Stromal cell of bone marrow (primary cell): Measurements from ENCODE around the gene CLIP3.
"Not testable (repeated sequence)": the region's sequence is repeated elsewhere in the genome, so short reads cannot be mapped to it uniquely, and the experiment has no call there.

Experiments used
- DNase-seq: peaks from one replicate; pipeline ENCODE4 v3.0.0-alpha.2; 2012; ENCODE audit warnings: low read depth

CLIP3 gene

DNA sequence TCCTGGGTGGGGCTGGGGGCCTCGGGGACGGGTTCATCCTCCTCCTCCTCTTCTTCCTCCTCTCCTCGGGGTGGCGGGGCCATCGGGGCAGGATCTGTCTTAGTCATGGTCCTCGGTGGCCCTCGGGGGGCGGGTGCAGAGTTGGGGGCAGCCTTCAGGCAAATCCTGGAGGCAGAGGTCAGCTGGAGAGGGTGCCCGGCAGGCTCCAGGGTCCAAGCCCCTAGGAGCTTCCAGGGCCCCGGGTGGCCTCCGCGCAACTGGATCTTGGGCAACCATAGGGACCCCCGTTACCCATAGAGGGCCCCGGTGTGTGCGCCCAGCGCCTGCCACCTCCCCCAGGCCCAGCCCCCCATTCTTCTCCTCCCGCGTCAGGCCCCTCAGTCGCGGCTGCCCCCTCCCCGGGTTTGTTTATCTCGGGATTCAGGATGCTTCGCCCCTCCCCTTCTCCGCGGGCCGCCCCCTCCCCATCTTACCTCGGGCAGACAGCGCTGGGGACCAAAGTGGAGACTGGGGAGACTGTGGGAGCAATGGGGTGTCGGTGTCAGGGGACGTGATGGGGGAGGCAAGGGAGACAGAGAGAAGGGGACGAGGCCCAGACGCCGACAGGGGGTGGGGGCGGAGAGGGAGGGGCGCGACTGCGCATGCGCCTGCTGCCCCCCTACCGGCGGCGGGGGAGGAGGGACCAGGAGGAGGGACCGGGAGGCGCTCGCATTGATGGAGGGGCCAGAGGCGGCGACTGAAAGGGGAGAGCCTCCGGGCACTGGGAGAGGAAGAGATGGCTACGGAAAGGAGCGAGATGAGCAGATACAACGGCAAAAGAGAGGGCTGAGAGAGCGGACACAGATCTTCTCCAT is at the start of gene CLIP3:
Gene CLIP3 (minus strand): TSS at position 623 of the 854 bp plus-strand sequence. CDS start 516 bp downstream, at position 107.
- no peak for DNase-seq

- no peak for DNase-seq
These were observed 49.2 kb upstream of the CLIP3 start for GRCh38 chr19:36081894-36082293.

- no peak for DNase-seq
These were observed 48.7 kb upstream of the CLIP3 start for GRCh38 chr19:36081385-36081784.

DNA sequence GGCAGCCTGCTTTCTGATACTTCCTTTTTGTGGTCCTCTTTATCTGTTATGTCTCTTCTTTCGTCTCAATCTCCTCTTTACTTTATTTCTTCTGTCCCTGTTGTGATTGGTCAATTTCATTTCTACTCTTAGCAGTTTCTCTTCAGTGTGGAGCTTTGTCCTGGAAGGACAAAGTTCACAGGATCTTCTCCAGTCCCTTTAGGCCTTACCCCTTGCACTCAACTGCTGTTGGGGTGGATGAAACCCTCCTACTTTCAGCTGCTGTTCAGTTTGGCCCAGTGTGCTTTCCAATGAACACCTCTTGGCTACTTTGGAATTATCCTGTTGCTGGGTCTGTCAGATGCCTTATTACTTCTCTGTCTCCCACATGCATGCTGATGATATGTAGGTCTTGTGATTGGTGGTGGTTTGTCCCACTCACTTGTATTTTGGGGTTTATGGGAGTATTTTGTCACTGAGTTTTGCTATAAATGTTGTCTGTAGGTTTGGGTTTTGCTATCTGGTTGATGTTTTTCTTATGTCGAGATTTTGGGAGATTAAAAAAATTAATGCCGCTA is 46.8 kb upstream of the CLIP3 start:
- DNase-seq = no peak

GRCh38 chr19:36073121-36073876 is 40.6 kb upstream of the CLIP3 start:
- no peak for DNase-seq

- DNase-seq = no peak
These were observed 39.4 kb upstream of the CLIP3 start for GRCh38 chr19:36072081-36072480.

DNA sequence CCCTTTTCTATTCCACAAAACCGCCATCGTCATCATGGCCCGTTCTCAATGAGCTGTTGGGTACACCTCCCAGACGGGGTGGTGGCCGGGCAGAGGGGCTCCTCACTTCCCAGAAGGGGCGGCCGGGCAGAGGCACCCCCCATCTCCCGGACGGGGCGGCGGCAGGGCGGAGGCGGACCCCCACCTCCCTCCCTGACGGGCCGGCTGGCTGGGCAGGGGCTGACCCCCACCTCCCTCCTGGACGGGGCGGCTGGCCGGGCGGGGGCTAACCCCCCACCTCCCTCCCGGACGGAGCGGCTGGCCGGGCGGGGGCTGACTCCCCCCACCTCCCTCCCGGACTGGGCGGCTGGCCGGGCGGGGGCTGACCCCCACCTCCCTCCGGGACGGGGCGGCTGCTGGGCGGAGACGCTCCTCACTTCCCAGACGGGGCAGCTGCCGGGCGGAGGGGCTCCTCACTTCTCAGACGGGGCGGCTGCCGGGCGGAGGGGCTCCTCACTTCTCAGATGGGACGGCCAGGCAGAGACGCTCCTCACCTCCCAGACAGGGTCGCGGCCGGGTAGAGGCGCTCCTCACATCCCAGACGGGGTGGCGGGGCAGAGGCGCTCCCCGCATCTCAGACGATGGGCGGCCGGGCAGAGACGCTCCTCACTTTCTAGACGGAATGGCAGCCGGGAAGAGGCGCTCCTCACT is 36.3 kb upstream of the CLIP3 start:
- DNase-seq = not testable (repeated sequence)

DNA sequence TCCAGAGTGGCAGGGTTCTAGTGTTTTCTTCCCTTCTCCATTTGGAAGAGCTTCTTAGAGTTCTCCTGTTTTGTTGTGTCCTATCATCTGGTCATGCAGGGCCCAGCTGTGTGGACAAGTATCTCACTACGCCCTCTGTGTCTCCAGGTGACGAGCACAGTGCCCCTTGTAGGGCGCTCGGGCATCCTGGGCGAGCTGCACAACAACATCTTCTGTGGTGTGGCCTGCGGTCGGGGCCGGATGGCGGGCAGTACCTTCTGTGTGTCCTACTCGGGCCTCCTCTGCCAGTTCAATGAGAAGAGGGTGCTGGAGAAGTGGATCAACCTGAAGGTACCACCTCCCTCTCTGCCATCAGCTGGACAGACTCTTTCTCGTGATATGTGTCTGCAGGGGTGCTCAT is 35.0 kb upstream of the CLIP3 start:
- no peak for DNase-seq

- DNase-seq = no peak
These were observed 32.2 kb upstream of the CLIP3 start for GRCh38 chr19:36064826-36065225.

DNA sequence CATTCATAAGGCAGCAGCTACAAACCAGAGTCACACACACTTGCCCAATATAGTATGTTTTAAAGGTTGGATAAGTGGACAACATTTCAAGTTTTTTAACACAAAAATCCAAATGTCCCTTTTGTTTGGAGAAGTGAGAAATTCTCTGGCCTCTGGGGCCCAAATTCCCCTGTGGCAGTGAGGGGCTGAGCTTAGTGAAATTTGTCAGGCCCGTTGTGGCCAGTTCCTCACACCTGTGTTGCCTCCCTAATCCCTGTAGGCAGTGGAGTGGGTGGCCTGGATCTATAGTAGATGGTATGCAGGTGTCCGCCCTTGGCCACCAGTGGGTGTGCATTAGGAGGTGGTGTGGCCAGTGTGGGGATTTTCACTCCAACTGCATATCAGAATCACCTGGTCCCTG is 28.7 kb upstream of the CLIP3 start:
- no peak for DNase-seq

- DNase-seq = no peak
These were observed 27.8 kb upstream of the CLIP3 start for GRCh38 chr19:36060430-36060829.

GRCh38 chr19:36059180-36059910 is 26.7 kb upstream of the CLIP3 start:
- DNase-seq = no peak

GRCh38 chr19:36058481-36059179 is 26.0 kb upstream of the CLIP3 start:
- DNase-seq = no peak

DNA sequence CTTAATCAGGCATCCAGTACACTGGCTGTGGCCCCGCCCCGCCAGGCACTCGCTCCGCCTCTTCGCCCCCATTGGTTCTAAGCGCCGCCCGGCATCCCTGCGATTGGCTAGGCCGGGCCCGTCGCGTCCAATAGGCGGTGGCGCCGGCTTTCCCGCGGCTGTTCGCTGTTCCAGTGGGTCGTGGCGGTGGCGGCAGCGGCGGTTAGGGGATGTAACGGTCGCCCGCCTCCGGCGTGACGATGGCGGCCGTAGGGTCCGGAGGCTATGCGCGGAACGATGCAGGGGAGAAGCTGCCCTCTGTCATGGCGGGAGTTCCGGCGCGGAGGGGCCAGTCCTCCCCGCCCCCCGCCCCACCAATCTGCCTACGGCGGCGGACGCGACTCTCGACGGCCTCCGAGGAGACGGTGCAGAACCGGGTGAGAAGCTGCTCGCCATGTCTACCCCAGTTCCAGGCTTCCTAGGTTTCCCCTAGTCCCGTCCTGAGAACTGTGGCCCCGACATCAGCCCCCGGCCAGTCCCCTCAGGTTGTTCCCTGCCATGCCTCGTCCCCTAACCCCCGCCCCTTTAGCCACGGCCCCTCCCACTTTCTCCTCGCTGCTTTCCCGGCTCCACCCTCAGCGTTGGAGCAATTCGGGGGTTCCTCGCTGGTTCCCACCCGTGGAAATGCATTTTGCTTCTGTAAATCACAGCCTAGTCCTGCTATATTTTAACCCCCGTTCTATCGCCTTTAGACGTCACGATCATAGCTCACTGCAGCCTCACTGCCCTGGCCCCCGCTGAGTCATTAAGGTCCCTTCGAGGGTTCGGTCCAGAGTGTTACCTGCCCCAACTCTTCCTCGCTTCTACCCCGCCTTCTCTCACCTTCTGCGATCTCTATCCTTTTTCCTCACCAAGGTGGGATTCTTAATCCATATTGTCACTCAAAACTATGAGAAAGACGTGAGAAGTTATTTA is 22.3 kb upstream of the CLIP3 start, which contains the start of gene WDR62:
Gene WDR62 (plus strand): TSS at position 165 of the 954 bp plus-strand sequence. CDS start 75 bp downstream, at position 240.
- peak; percentile 84 for DNase-seq

GRCh38 chr19:36054119-36054732 is 21.6 kb upstream of the CLIP3 start, which contains the start of gene THAP8:
Gene THAP8, minus strand, starts transcription at chr19:36054285. Its CDS starts 68 bp downstream, at chr19:36054217.
- peak; percentile 99 for DNase-seq

DNA sequence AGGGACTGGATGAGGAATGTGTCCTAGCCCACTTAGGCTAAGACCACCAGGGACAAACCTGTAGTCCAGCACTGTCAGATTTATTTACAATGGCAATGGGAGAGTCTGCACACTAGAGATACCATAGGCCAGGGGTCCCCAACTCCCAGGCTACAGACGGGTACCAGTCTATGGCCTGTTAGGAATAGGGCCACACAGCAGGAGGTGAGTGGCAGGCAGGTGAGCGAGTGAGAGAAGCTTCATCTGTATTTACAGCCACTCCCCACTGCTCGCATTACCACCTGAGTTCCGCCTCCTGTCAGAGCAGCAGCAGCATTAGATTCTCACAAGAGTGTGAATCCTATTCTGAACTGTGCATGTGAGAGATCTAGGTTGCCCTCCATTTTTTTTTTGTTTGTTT is 19.0 kb upstream of the CLIP3 start:
- no peak for DNase-seq

DNA sequence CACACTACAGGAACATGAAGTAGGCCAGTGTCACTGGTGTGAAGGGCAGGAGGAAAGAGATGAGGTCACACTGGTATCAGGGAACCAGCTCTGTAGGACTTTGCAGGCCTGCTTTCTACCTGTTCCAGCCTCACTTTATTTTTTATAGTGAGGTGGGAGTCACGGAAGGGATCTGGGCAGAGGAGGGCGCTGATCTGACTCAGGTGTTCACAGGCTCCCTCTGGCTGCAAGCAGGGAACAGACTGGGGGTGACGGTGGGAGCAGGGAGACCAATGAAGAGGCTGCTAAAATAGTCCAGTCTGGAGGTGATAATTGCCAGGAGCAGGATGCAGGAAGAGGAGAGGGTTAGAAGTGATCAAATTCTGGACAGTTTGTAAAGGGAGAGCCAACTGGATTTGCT is 18.6 kb upstream of the CLIP3 start:
- no peak for DNase-seq

DNA sequence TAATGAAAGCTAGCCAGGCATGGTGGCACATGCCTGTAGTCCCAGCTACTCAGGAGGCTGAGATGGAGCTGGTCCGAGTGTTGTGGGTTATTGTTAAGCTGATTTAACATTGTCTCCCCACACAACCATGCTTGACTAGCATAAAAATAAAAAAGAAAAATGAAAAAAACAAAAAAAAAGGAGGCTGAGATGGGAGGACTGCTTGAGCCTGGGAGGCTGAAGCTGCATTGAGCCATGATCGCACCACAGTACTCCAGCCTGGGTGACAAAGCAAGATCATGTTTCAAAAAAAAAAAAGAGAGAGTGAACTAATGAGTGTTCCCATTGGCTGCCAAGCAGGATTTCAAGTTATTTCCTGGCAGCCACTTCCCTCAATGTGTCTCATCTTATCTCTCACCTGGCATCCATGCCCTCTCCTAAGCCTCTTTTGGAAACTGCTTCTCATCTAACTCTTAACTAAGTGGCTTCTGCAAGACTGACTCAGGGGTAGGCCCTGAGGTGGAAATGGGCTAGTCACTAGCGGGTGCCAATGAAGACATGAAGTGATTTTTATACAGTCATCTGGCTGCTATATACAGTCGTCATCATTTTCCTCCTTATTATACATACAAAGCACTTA is 16.5 kb upstream of the CLIP3 start:
- no peak for DNase-seq

DNA sequence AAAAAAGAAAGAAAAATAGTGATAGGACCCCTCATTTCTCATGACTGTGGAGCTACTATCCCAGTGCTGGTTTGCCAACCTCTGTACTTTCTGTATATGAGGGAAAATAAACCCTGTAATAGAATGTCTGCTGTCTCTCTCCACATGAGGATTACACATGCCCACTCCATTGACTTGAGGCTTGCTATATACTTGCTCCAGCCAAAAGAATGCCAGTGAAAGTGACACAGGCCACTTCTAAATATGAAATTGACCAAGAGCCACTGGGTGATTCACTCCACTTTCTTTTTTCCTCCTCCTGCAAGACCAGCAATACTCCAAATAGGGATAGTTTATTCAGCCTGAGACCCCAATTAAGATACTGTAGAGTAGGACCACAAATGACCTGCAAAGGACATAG is 15.2 kb upstream of the CLIP3 start:
- no peak for DNase-seq
